MM.1S (cell line): Measurements from ENCODE around the gene KDM4C.

ENCODE experiments used
- CTCF ChIP-seq: fragments of 300-600 bp; sonication (generic); IDR thresholded peaks from 2 replicates; pipeline ENCODE4 v1.5.1; 2016; ENCODE audit warnings: antibody characterized with exemption, low read length, mixed read lengths
- EZH2 ChIP-seq: fragments of 300-600 bp; sonication (generic); optimal IDR thresholded peaks from 2 replicates; pipeline ENCODE3; 2017; ENCODE audit warnings: low read depth, mild to moderate bottlenecking, antibody characterized with exemption, low read length, mixed read lengths

GRCh38 chr9:6984941-6985578, 227.3 kb downstream of the KDM4C start:
- TF ChIP-seq CTCF, result no peak
- no peak for TF ChIP-seq EZH2
